ENCODE measurements around the gene ALDH1L2.

- TF ChIP-seq POLR2A (IDR thresholded peaks at IDR 0.05) = no peak
- no peak for TF ChIP-seq CTCF (IDR thresholded peaks at IDR 0.05)
These were observed 16.1 kb upstream of the ALDH1L2 start for GRCh38 chr12:105100207-105100985.
